HepG2 (cell line): ENCODE measurements around the gene NOTUM. TPM values are rescaled to one million over a fixed set of nuclear protein-coding genes. Genes with fewer than 3 reads are reported as not detected.

ENCODE experiments used
- BATF2 ChIP-seq: sonication (generic); formaldehyde crosslinking; IDR thresholded peaks from 2 replicates; pipeline ENCODE4 v1.8.0; 2022; ENCODE audit warnings: mild to moderate bottlenecking, missing genetic modification reagents, moderate library complexity
- DZIP1 ChIP-seq: sonication (generic); formaldehyde crosslinking; IDR thresholded peaks from 2 replicates; pipeline ENCODE4 v1.5.0; 2020; ENCODE audit warnings: mild to moderate bottlenecking, missing genetic modification reagents
- ELF1 ChIP-seq: sonication (generic); formaldehyde crosslinking; IDR thresholded peaks from 2 replicates; pipeline ENCODE4 v1.4.0; 2020; ENCODE audit warnings: missing genetic modification reagents
- ERF ChIP-seq: IDR thresholded peaks from 2 replicates; pipeline ENCODE4 v1.6.1; 2018; ENCODE audit warnings: missing biosample characterization, missing genetic modification reagents
- GATAD2A ChIP-seq: IDR thresholded peaks from 2 replicates; pipeline ENCODE4 v1.6.1; 2016
- HINFP ChIP-seq: sonication (generic); formaldehyde crosslinking; IDR thresholded peaks from 2 replicates; pipeline ENCODE4 v1.4.0; 2020; ENCODE audit warnings: low read depth, mild to moderate bottlenecking, missing genetic modification reagents
- NFKB2 ChIP-seq: sonication (generic); formaldehyde crosslinking; IDR thresholded peaks from 2 replicates; pipeline ENCODE4 v1.4.0; 2020; ENCODE audit warnings: missing genetic modification reagents, borderline replicate concordance
- PRDM10 ChIP-seq: sonication (generic); formaldehyde crosslinking; IDR thresholded peaks from 2 replicates; pipeline ENCODE4 v1.4.0; 2020; ENCODE audit warnings: low read depth, missing genetic modification reagents
- RCOR2 ChIP-seq: IDR thresholded peaks from 2 replicates; pipeline ENCODE4 v1.6.1; 2016; ENCODE audit warnings: missing biosample characterization, missing genetic modification reagents
- SATB2 ChIP-seq: sonication (generic); formaldehyde crosslinking; IDR thresholded peaks from 2 replicates; pipeline ENCODE4 v1.5.0; 2020; ENCODE audit warnings: missing genetic modification reagents
- SP140L ChIP-seq: sonication (generic); formaldehyde crosslinking; IDR thresholded peaks from 2 replicates; pipeline ENCODE4 v1.4.0; 2020; ENCODE audit warnings: missing genetic modification reagents, borderline replicate concordance
- THRA ChIP-seq: sonication (generic); formaldehyde crosslinking; IDR thresholded peaks from 2 replicates; pipeline ENCODE4 v1.4.0; 2020; ENCODE audit warnings: missing genetic modification reagents, borderline replicate concordance
- ZNF354B ChIP-seq: sonication (generic); formaldehyde crosslinking; IDR thresholded peaks from 2 replicates; pipeline ENCODE4 v1.8.0; 2022; ENCODE audit warnings: mild to moderate bottlenecking, missing genetic modification reagents
- polyA plus RNA-seq, 8 experiments: library from polyadenylated mRNA; depleted of rRNA in 3 of 8; stranded (reverse) in 7 of 8; unstranded in 1 of 8; fragments of >200 nt; fragmentation: Illumina TruSeq in 4 of 8; extraction: Trizol in 4 of 8; gene quantifications; 2 replicates each; pipeline versions ENCODE4 v1.2.1 to v1.2.3, GENCODE V29; 2011 to 2016; ENCODE audit warnings: low read depth in 4 of 8, missing spikeins in 1 of 8, mixed read lengths in 1 of 8; ENCODE audit not compliant: insufficient read depth in 1 of 8
- total RNA-seq, 5 experiments: library from RNA; depleted of rRNA; stranded (reverse); fragments of >200 nt; fragmentation: Illumina TruSeq; extraction: Trizol; gene quantifications; 2 replicates each; pipeline ENCODE4 v1.2.3, GENCODE V29; 2016; ENCODE audit warnings: low read depth in 1 of 5
- TF ChIP-seq, protein P1 (sequence below): sonication (generic); formaldehyde crosslinking; IDR thresholded peaks from 2 replicates; pipeline ENCODE4 v1.8.1; 2023; ENCODE audit warnings: mild to moderate bottlenecking, missing genetic modification reagents
- TF ChIP-seq, protein P2 (sequence below): sonication (generic); formaldehyde crosslinking; IDR thresholded peaks from 2 replicates; pipeline ENCODE4 v1.8.0; 2022; ENCODE audit warnings: missing genetic modification reagents, mild to moderate bottlenecking, inconsistent platforms, borderline replicate concordance

NOTUM gene
- total and polyA plus RNA-seq, 2 of the 13 experiments (the other 11 are each of a cell fraction or from before 2014, with no cell fraction given): 150 to 160 TPM

- TF ChIP-seq, protein P1, sequence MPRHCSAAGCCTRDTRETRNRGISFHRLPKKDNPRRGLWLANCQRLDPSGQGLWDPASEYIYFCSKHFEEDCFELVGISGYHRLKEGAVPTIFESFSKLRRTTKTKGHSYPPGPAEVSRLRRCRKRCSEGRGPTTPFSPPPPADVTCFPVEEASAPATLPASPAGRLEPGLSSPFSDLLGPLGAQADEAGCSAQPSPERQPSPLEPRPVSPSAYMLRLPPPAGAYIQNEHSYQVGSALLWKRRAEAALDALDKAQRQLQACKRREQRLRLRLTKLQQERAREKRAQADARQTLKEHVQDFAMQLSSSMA (CRISPR knock-in tag): no peak
- TF ChIP-seq DZIP1 (CRISPR knock-in tag) (peak; percentile 27; the same call in 1 of the 2 replicates), SATB2 (CRISPR knock-in tag) (peak; percentile 92), ELF1 (peak; percentile 80), BATF2 (CRISPR knock-in tag) (peak; percentile 78; the same call in 1 of the 2 replicates), RCOR2 (peak; percentile 81; the same call in 1 of the 2 replicates), SP140L (CRISPR knock-in tag) (no peak), GATAD2A (CRISPR knock-in tag) (peak; percentile 90), PRDM10 (CRISPR knock-in tag) (no peak; the same call in 1 of the 2 replicates), THRA (CRISPR knock-in tag) (peak; percentile 92), HINFP (CRISPR knock-in tag) (peak; percentile 77; the same call in 1 of the 2 replicates), ZNF354B (CRISPR knock-in tag) (peak; percentile 64), ERF (CRISPR knock-in tag) (peak; percentile 81), NFKB2 (CRISPR knock-in tag) (peak; percentile 86)
- TF ChIP-seq, protein P2, sequence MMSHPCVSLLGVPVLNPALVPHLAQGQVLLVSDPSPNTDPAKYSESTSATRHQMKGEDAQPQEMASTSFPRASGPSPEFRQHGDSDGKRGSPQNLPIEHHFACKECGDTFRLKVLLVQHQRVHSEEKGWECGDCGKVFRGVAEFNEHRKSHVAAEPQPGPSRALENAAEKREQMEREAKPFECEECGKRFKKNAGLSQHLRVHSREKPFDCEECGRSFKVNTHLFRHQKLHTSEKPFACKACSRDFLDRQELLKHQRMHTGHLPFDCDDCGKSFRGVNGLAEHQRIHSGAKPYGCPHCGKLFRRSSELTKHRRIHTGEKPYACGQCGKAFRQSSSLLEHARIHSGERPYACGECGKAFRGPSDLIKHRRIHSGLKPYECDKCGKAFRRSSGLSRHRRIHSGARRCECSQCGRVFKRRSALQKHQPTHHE (CRISPR knock-in tag): peak; percentile 93; the same call in 1 of the 2 replicates
These were observed 50.8 kb downstream of the NOTUM start (continued) for GRCh38 chr17:81909966-81910839.
